K562 (cell line): ENCODE data around the gene CNDP1.

ENCODE experiments used
- EZH2 ChIP-seq: IDR thresholded peaks from 2 replicates; pipeline ENCODE4 v1.6.1; 2012; ENCODE audit warnings: low read depth, mild to moderate bottlenecking, inconsistent platforms, low read length, borderline replicate concordance
- MEF2D ChIP-seq: conservative IDR thresholded peaks from 2 replicates; pipeline ENCODE4 v1.6.1; 2016; ENCODE audit warnings: low read depth, missing genetic modification characterization, missing compliant biosample characterization
- POLR2AphosphoS5 ChIP-seq: IDR thresholded peaks from 2 replicates; pipeline ENCODE4 v1.6.1; 2011; ENCODE audit warnings: mild to moderate bottlenecking, low read depth, low read length, moderate library complexity; ENCODE audit not compliant: control insufficient read depth, insufficient read depth
- SMC3 ChIP-seq: conservative IDR thresholded peaks from 2 replicates; pipeline ENCODE4 v1.6.1; 2011; ENCODE audit warnings: low read depth, low read length, improper control_type of control experiment; ENCODE audit not compliant: insufficient read depth
- SP1 ChIP-seq: sonication (generic); formaldehyde crosslinking; IDR thresholded peaks from 2 replicates; pipeline ENCODE4 v1.8.1; 2022; ENCODE audit warnings: mild to moderate bottlenecking, missing genetic modification reagents
- XRCC3 ChIP-seq: fragments of 450-650 bp; IDR thresholded peaks from 2 replicates; pipeline ENCODE4 v1.6.1; 2017; ENCODE audit warnings: mild to moderate bottlenecking, moderate library complexity
- YY1 ChIP-seq, 3 experiments: IDR thresholded peaks; 2 replicates each; pipeline ENCODE4 v1.6.1; 2011; ENCODE audit warnings: low read length in 2 of 3, mild to moderate bottlenecking in 2 of 3, moderate library complexity in 2 of 3, borderline replicate concordance in 1 of 3, control low read depth in 1 of 3, low read depth in 1 of 3; ENCODE audit not compliant: insufficient read depth in 3 of 3, insufficient replicate concordance in 2 of 3, control insufficient read depth in 1 of 3, insufficient read length in 1 of 3; ENCODE audit errors: extremely low read depth in 1 of 3

GRCh38 chr18:74551936-74552555, 17.7 kb downstream of the CNDP1 start:
- no peak for TF ChIP-seq XRCC3
- no peak for TF ChIP-seq POLR2AphosphoS5
- no peak for TF ChIP-seq SP1 (CRISPR knock-in tag)
- no peak for TF ChIP-seq MEF2D (tag)
- TF ChIP-seq SMC3 = peak; percentile 50; the same call in 1 of the 2 replicates
- no peak for TF ChIP-seq EZH2
- no peak for TF ChIP-seq YY1 (IDR thresholded peaks at IDR 0.05; ENCODE audit: borderline replicate concordance in 1 of 3, control insufficient read depth in 1 of 3, extremely low read depth in 1 of 3, insufficient read depth in 3 of 3, insufficient read length in 1 of 3, insufficient replicate concordance in 2 of 3, low read depth in 1 of 3, low read length in 2 of 3)
